Astrocyte (in vitro differentiated cells and primary cell): Measurements from ENCODE around the gene DEXI. TPM values are rescaled to one million over a fixed set of nuclear protein-coding genes. Genes with fewer than 3 reads are reported as not detected.

ENCODE experiments used
- DNase-seq: peaks from one replicate; pipeline ENCODE4 v3.0.0-alpha.2; 2010; ENCODE audit warnings: low read depth
- FAIRE-seq: peaks from 2 replicates; lab custom pipeline; 2011; peaks lifted over from hg19 to GRCh38; lab: Jason Lieb, UNC
- H2AFZ ChIP-seq: 2 replicates; pipeline ENCODE4 v1.6.0; 2012; ENCODE audit warnings: low read depth, low read length, inconsistent platforms
- H3K27ac ChIP-seq: 2 replicates; pipeline ENCODE4 v1.5.1; 2011; ENCODE audit warnings: low read depth, low read length, inconsistent platforms
- H3K27me3 ChIP-seq: 2 replicates; pipeline ENCODE4 v1.6.0; 2011; ENCODE audit warnings: low read length, inconsistent platforms; ENCODE audit not compliant: insufficient read depth
- H3K36me3 ChIP-seq: 2 replicates; pipeline ENCODE4 v1.5.1; 2011; ENCODE audit warnings: low read length, inconsistent platforms; ENCODE audit not compliant: insufficient read depth
- H3K4me1 ChIP-seq: 2 replicates; pipeline ENCODE4 v1.5.1; 2011; ENCODE audit warnings: low read length, inconsistent platforms; ENCODE audit not compliant: insufficient read depth
- H3K4me2 ChIP-seq: 2 replicates; pipeline ENCODE4 v1.6.0; 2012; ENCODE audit warnings: low read length, inconsistent platforms
- H3K4me3 ChIP-seq: 2 replicates; pipeline ENCODE4 v1.5.1; 2011; ENCODE audit warnings: low read depth, mild to moderate bottlenecking, low read length, inconsistent platforms; ENCODE audit not compliant: insufficient read depth
- H3K79me2 ChIP-seq: 2 replicates; pipeline ENCODE4 v1.6.0; 2012; ENCODE audit warnings: mild to moderate bottlenecking, low read length, inconsistent platforms; ENCODE audit not compliant: insufficient read depth
- H3K9ac ChIP-seq: 2 replicates; pipeline ENCODE4 v1.6.0; 2012; ENCODE audit warnings: mild to moderate bottlenecking, low read length, inconsistent platforms
- H3K9me3 ChIP-seq: 2 replicates; pipeline ENCODE4 v1.5.1; 2012; ENCODE audit warnings: low read depth, mild to moderate bottlenecking, low read length, inconsistent platforms; ENCODE audit not compliant: insufficient read depth
- H4K20me1 ChIP-seq: 2 replicates; pipeline ENCODE4 v1.6.0; 2012; ENCODE audit warnings: low read length, inconsistent platforms; ENCODE audit not compliant: insufficient read depth
- H3K27ac Mint-ChIP-seq: one replicate; pipeline ENCODE4 v1.8.0; 2021; ENCODE audit warnings: mild to moderate bottlenecking, mixed read lengths; ENCODE audit not compliant: unreplicated experiment
- H3K27me3 Mint-ChIP-seq: one replicate; pipeline ENCODE4 v1.8.0; 2021; ENCODE audit warnings: low read depth, mixed read lengths; ENCODE audit not compliant: unreplicated experiment
- H3K36me3 Mint-ChIP-seq: one replicate; pipeline ENCODE4 v1.8.0; 2021; ENCODE audit warnings: low read depth, mixed read lengths; ENCODE audit not compliant: unreplicated experiment
- H3K4me1 Mint-ChIP-seq: one replicate; pipeline ENCODE4 v1.8.0; 2021; ENCODE audit warnings: low read depth, mixed read lengths; ENCODE audit not compliant: unreplicated experiment
- H3K4me3 Mint-ChIP-seq: one replicate; pipeline ENCODE4 v1.8.0; 2021; ENCODE audit warnings: mild to moderate bottlenecking, moderate library complexity, mixed read lengths; ENCODE audit not compliant: unreplicated experiment
- H3K9me3 Mint-ChIP-seq: one replicate; pipeline ENCODE4 v1.8.0; 2021; ENCODE audit warnings: mild to moderate bottlenecking, mixed read lengths; ENCODE audit not compliant: unreplicated experiment
- EZH2 ChIP-seq: IDR thresholded peaks from 2 replicates; pipeline ENCODE4 v1.6.1; 2012; ENCODE audit warnings: mild to moderate bottlenecking, low read length, inconsistent platforms; ENCODE audit not compliant: insufficient read depth
- total RNA-seq: library from RNA; stranded (reverse); gene quantifications from 2 replicates; pipeline ENCODE4 v1.2.1, GENCODE V29; 2021
- TF ChIP-seq, protein P1 (sequence below): IDR thresholded peaks from 2 replicates; pipeline ENCODE4 v1.5.1; 2011; ENCODE audit warnings: low read depth, mild to moderate bottlenecking, inconsistent platforms, low read length, moderate library complexity; ENCODE audit not compliant: insufficient read depth

The DEXI gene
- total RNA-seq, 1 donor from 2014 or later = 39.8 TPM

DNA sequence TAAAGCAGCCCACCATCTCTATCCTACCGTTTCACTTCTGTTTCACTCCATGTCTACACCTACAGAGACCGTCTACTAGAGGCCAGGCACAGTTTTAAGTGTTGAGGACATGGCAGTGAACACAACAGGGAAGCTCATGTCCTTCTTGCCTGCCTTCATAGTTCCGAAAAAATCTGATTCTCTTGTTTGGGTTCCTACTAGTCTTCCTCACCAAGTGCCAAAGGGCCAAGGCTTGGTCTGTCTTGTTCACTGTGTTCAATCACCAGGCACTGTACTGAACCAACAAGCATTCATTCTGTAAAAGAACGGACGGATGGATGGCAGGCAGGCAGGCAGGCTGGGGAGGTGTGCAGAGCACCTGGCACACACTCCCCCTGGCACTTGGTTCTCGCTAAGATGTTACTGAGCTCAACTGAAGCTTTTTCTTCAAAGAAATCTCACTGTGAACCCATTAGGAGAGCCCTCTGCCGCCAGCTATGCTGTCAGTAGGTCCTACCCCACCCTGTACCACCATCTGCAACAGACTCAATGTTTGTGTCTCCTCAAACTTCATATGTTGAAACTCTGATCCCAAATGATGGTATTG is 2.5 kb downstream of the DEXI start:
- Histone ChIP-seq H3K4me2 (peak overlapping the region; percentile 97), H3K4me3 (peak overlapping the region; percentile 64), H2AFZ (no peak overlapping the region), H4K20me1 (peaks cover 68% of the 10 kb centered on the region), H3K27ac (no peak overlapping the region), H3K27me3 (no peaks in the 10 kb centered on the region), H3K9ac (no peak overlapping the region), H3K4me1 (peaks cover 33% of the 10 kb centered on the region), H3K9me3 (no peaks in the 10 kb centered on the region), H3K79me2 (peaks cover 78% of the 10 kb centered on the region), H3K36me3 (no peaks in the 10 kb centered on the region)
- no peak for FAIRE-seq
- Mint-ChIP-seq H3K27me3 (no peaks in the 10 kb centered on the region), H3K4me3 (peak overlapping the region; percentile 95), H3K4me1 (peaks cover 28% of the 10 kb centered on the region), H3K36me3 (peaks cover 15% of the 10 kb centered on the region), H3K9me3 (no peaks in the 10 kb centered on the region), H3K27ac (no peak overlapping the region)
- TF ChIP-seq, protein P1, sequence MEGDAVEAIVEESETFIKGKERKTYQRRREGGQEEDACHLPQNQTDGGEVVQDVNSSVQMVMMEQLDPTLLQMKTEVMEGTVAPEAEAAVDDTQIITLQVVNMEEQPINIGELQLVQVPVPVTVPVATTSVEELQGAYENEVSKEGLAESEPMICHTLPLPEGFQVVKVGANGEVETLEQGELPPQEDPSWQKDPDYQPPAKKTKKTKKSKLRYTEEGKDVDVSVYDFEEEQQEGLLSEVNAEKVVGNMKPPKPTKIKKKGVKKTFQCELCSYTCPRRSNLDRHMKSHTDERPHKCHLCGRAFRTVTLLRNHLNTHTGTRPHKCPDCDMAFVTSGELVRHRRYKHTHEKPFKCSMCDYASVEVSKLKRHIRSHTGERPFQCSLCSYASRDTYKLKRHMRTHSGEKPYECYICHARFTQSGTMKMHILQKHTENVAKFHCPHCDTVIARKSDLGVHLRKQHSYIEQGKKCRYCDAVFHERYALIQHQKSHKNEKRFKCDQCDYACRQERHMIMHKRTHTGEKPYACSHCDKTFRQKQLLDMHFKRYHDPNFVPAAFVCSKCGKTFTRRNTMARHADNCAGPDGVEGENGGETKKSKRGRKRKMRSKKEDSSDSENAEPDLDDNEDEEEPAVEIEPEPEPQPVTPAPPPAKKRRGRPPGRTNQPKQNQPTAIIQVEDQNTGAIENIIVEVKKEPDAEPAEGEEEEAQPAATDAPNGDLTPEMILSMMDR = no peak
- no peak for TF ChIP-seq EZH2
- no peak for DNase-seq

DNA sequence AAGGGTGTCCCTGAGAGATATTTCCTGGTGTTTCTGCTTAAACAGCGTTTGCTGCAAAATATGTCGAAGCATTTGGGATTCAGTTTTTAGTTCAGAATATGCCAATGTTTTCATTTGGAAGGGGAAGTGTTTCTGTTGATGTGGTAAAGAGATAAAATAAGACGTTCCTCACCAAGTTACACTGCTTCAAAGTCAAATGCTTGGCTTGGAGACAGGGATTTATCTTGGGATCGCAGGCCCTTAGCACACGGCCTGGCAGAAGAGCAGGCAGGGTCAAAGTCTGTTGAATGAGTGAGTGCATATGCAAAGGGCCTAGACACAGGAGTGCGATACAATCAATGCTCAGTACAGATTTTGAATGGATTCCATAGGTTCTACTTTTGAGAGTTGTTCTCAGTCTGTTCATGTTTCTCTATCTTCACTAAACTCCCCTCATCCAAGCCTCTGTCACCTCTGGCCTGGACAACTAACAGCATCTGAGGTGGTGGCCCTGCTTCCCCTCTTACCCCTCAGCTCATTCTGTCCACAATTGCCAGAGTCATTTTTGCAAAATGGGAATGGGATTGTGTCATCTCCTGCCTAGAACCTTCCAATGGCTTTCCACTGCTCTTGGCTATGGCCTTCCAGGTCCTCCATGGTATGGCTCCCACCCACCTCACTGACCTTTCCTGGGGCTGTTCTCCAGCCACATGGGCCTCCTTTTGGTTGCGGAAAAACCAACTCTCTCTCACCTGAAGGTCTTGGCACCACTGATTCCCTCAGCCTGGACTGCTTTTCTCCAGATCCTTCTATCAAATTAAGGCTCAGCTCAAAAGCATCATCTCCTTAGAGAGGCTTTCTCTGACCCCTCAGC is 3.2 kb downstream of the DEXI start:
- H3K36me3 Mint-ChIP-seq = peaks cover 17% of the 10 kb centered on the region
- Histone ChIP-seq H2AFZ (no peak overlapping the region), H3K36me3 (no peaks in the 10 kb centered on the region), H4K20me1 (peaks cover 74% of the 10 kb centered on the region), H3K9ac (no peak overlapping the region), H3K4me1 (peaks cover 33% of the 10 kb centered on the region), H3K4me2 (peak overlapping the region; percentile 97), H3K27ac (no peak overlapping the region), H3K9me3 (no peaks in the 10 kb centered on the region), H3K4me3 (no peak overlapping the region), H3K79me2 (peaks cover 81% of the 10 kb centered on the region), H3K27me3 (no peaks in the 10 kb centered on the region)
- no peak for DNase-seq
- H3K4me3 Mint-ChIP-seq = peak overlapping the region; percentile 95
- no peak for FAIRE-seq
- TF ChIP-seq, protein P1 = no peak
- TF ChIP-seq EZH2 = no peak
- no peak overlapping the region for H3K27ac Mint-ChIP-seq
- H3K9me3 Mint-ChIP-seq = no peaks in the 10 kb centered on the region
- H3K4me1 Mint-ChIP-seq = peaks cover 28% of the 10 kb centered on the region
- no peaks in the 10 kb centered on the region for H3K27me3 Mint-ChIP-seq

DNA sequence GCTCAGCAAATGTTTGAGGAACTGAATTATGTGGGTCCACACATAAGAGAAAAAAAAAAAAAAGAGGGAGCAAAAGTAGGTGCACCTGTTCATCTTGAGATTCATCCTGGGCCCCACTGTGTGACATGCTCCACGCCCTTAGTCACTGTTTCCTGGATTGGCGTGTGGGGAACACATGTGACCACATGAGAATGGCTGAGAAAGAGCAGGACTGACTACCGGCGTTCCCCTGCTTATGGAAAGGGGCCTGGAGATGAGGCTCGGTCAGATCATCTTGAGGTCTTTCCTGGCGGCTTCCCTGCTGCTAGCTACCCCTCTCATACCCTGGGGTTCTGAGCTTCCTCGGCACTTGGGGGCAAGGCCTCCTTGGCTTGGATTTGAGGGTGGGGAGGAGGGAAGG is 3.9 kb downstream of the DEXI start:
- Histone ChIP-seq H3K79me2 (peaks cover 88% of the 10 kb centered on the region), H4K20me1 (peaks cover 81% of the 10 kb centered on the region), H3K9ac (no peak overlapping the region), H3K4me1 (peaks cover 33% of the 10 kb centered on the region), H3K4me3 (no peak overlapping the region), H3K27me3 (no peaks in the 10 kb centered on the region), H3K4me2 (peak overlapping the region; percentile 97), H3K27ac (no peak overlapping the region), H2AFZ (no peak overlapping the region), H3K36me3 (no peaks in the 10 kb centered on the region), H3K9me3 (no peaks in the 10 kb centered on the region)
- H3K27ac Mint-ChIP-seq = no peak overlapping the region
- peaks cover 32% of the 10 kb centered on the region for H3K4me1 Mint-ChIP-seq
- H3K36me3 Mint-ChIP-seq = peaks cover 18% of the 10 kb centered on the region
- no peaks in the 10 kb centered on the region for H3K27me3 Mint-ChIP-seq
- no peak overlapping the region for H3K4me3 Mint-ChIP-seq
- DNase-seq (no peak), FAIRE-seq (no peak)
- TF ChIP-seq EZH2 = no peak
- TF ChIP-seq, protein P1 = no peak
- no peaks in the 10 kb centered on the region for H3K9me3 Mint-ChIP-seq
